ENCODE data around the gene LRMDA. TPM values are rescaled to one million over a fixed set of nuclear protein-coding genes. Genes with fewer than 3 reads are reported as not detected.
A peak's percentile ranks its signal among the peaks of the same experiment; 100 is the strongest.

LRMDA gene
- polyA plus RNA-seq, 2 of the 4 experiments (the other 2 are of a cell fraction), result 4.6 to 5.2 TPM

GRCh38 chr10:75910032-75910431 lies 478.6 kb downstream of the LRMDA start:
- POLR2A ChIA-PET, result interaction anchor here (1.0 kb wide), 1 partner anchor 508 kb away, joined by 4 read pairs; the partner anchor contains the start of gene ZNF503
- CTCF ChIA-PET, result interaction anchor here (0.6 to 3.3 kb wide), 12 partner anchors 9 to 1191 kb away, joined by 3 to 38 read pairs (median 4); partner anchors contain the start of gene ZNF503
- ATAC-seq, result no peak
- H3K4me3 ChIP-seq, result no peak overlapping the region
- no peaks in the 10 kb centered on the region for H3K4me1 ChIP-seq
- no peak overlapping the region for H3K4me2 ChIP-seq
- no peaks in the 10 kb centered on the region for H3K9me3 ChIP-seq
- DNase-seq (ENCODE audit: low read depth in 1 of 2, low spot score in 1 of 2), result peak in 1 of 2 experiments; percentile 19
- no peak for FAIRE-seq
- peak; percentile 46 to 60 for TF ChIP-seq RAD21 (conservative IDR thresholded peaks at IDR 0.05 in 1 of 2, IDR thresholded peaks at IDR 0.05 in 1 of 2)
- no peak for TF ChIP-seq PHF8 (IDR thresholded peaks at IDR 0.05; ENCODE audit: borderline replicate concordance, low read depth)
- TF ChIP-seq CEBPB (IDR thresholded peaks at IDR 0.05), result no peak
- TF ChIP-seq NR3C1 (IDR thresholded peaks at IDR 0.05), result no peak
- TF ChIP-seq POLR2AphosphoS2 (conservative IDR thresholded peaks at IDR 0.05; ENCODE audit: low read length), result no peak
- TF ChIP-seq JUNB (IDR thresholded peaks at IDR 0.05), result no peak
- peak; percentile 74 for TF ChIP-seq SMC3 (IDR thresholded peaks at IDR 0.05)
- no peak for TF ChIP-seq ATOH8 (CRISPR knock-in tag; IDR thresholded peaks at IDR 0.05; ENCODE audit: low read depth)
- no peak for TF ChIP-seq MAFK (IDR thresholded peaks at IDR 0.05; ENCODE audit: partially characterized antibody)
- TF ChIP-seq ZFP36 (IDR thresholded peaks at IDR 0.05; ENCODE audit: borderline replicate concordance, partially characterized antibody), result no peak
- TF ChIP-seq POLR2A (IDR thresholded peaks at IDR 0.05; ENCODE audit: low read length), result no peak
- no peak for TF ChIP-seq RCOR1 (IDR thresholded peaks at IDR 0.05; ENCODE audit: low read depth, low read length)
- no peak for TF ChIP-seq MAZ (IDR thresholded peaks at IDR 0.05; ENCODE audit: borderline replicate concordance, low read depth, low read length)
- no peak for TF ChIP-seq GATA3 (IDR thresholded peaks at IDR 0.05; ENCODE audit: borderline replicate concordance)
- TF ChIP-seq ELK1 (IDR thresholded peaks at IDR 0.05; ENCODE audit: low read depth, low read length), result no peak
- TF ChIP-seq NPAS2 (CRISPR knock-in tag; IDR thresholded peaks at IDR 0.05; ENCODE audit: borderline replicate concordance), result no peak
- no peak for TF ChIP-seq RARB (CRISPR knock-in tag; IDR thresholded peaks at IDR 0.05)
- peak; percentile 60 for TF ChIP-seq CTCF (IDR thresholded peaks at IDR 0.05)
- no peak overlapping the region for H3K27ac ChIP-seq
- WGBS (ENCODE audit: missing lambda C conversion rate), result 4% methylated on average over 2 of the region's 2 CpGs

GRCh38 chr10:75911426-75911825 lies 480.0 kb downstream of the LRMDA start:
- DNase-seq (ENCODE audit: low read depth in 1 of 2, low spot score in 1 of 2), result no peak
- no peak overlapping the region for H3K4me2 ChIP-seq
- no peak for ATAC-seq
- TF ChIP-seq NPAS2 (CRISPR knock-in tag; IDR thresholded peaks at IDR 0.05; ENCODE audit: borderline replicate concordance) (no peak), FOSL2 (IDR thresholded peaks at IDR 0.05) (no peak), FOSL2 (CRISPR knock-in tag; IDR thresholded peaks at IDR 0.05) (no peak), CBX2 (IDR thresholded peaks at IDR 0.05; ENCODE audit: borderline replicate concordance, low read depth) (no peak), TFCP2L1 (CRISPR knock-in tag; IDR thresholded peaks at IDR 0.05) (no peak), HES2 (IDR thresholded peaks at IDR 0.05) (no peak), EHMT2 (IDR thresholded peaks at IDR 0.05; ENCODE audit: low read depth) (no peak), GATA3 (IDR thresholded peaks at IDR 0.05; ENCODE audit: borderline replicate concordance) (no peak), ESRRA (IDR thresholded peaks at IDR 0.05; ENCODE audit: borderline replicate concordance, low read length) (no peak), RARB (CRISPR knock-in tag; IDR thresholded peaks at IDR 0.05) (no peak), HEYL (CRISPR knock-in tag; IDR thresholded peaks at IDR 0.05) (no peak), CEBPB (IDR thresholded peaks at IDR 0.05) (no peak), RCOR1 (IDR thresholded peaks at IDR 0.05; ENCODE audit: low read depth, low read length) (no peak), REST (IDR thresholded peaks at IDR 0.05) (no peak), PHF8 (IDR thresholded peaks at IDR 0.05; ENCODE audit: borderline replicate concordance, low read depth) (no peak)
- CTCF ChIA-PET, result interaction anchor here (1.7 to 3.3 kb wide), 2 partner anchors 10 to 511 kb away, joined by 5 to 38 read pairs; partner anchors contain the start of gene ZNF503
- no peak overlapping the region for H3K27ac ChIP-seq
- H3K9me3 ChIP-seq, result no peaks in the 10 kb centered on the region
- no peak overlapping the region for H3K4me3 ChIP-seq
- POLR2A ChIA-PET, result interaction anchor here (1.2 kb wide), 1 partner anchor 510 kb away, joined by 4 read pairs; the partner anchor contains the start of gene ZNF503
- no peak for FAIRE-seq
- H3K4me1 ChIP-seq, result no peaks in the 10 kb centered on the region
- WGBS (ENCODE audit: missing lambda C conversion rate), result 14% methylated on average over 2 of the region's 2 CpGs

Measured in A549 (cell line).